Measurements from ENCODE around the gene ABITRAM.

- TF ChIP-seq CTCF (IDR thresholded peaks at IDR 0.05) (no peak), POLR2AphosphoS5 (IDR thresholded peaks at IDR 0.05; ENCODE audit: low read depth, low read length) (no peak)
- TF ChIP-seq, protein P1, sequence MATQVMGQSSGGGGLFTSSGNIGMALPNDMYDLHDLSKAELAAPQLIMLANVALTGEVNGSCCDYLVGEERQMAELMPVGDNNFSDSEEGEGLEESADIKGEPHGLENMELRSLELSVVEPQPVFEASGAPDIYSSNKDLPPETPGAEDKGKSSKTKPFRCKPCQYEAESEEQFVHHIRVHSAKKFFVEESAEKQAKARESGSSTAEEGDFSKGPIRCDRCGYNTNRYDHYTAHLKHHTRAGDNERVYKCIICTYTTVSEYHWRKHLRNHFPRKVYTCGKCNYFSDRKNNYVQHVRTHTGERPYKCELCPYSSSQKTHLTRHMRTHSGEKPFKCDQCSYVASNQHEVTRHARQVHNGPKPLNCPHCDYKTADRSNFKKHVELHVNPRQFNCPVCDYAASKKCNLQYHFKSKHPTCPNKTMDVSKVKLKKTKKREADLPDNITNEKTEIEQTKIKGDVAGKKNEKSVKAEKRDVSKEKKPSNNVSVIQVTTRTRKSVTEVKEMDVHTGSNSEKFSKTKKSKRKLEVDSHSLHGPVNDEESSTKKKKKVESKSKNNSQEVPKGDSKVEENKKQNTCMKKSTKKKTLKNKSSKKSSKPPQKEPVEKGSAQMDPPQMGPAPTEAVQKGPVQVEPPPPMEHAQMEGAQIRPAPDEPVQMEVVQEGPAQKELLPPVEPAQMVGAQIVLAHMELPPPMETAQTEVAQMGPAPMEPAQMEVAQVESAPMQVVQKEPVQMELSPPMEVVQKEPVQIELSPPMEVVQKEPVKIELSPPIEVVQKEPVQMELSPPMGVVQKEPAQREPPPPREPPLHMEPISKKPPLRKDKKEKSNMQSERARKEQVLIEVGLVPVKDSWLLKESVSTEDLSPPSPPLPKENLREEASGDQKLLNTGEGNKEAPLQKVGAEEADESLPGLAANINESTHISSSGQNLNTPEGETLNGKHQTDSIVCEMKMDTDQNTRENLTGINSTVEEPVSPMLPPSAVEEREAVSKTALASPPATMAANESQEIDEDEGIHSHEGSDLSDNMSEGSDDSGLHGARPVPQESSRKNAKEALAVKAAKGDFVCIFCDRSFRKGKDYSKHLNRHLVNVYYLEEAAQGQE (IDR thresholded peaks at IDR 0.05; ENCODE audit: insufficient read depth in 1 of 2, low read depth in 2 of 2, low read length in 1 of 2): no peak
These were observed 39.7 kb downstream of the ABITRAM start for GRCh38 chr9:108973895-108974294.
